ENCODE results near the gene TBX15.

DNA sequence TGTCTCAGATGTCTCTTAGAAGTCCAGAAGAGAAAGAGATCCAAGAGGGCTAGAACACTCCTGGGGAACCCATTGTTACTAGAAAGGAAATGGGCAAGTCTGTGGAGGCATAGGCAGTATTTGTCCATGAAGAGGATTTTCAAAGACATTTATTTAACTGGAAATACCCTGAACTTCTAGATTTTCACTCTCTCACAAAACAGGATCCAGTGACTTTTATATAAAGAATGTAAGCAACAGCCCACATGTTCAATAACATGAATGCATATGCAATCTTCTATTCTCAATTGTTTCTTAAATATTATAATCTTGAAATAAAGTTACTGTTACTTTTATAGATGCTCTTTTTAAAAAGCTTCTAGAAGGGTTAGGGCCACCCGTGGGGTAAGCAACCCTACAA is 53.4 kb downstream of the TBX15 start:
- TF ChIP-seq, protein P1, sequence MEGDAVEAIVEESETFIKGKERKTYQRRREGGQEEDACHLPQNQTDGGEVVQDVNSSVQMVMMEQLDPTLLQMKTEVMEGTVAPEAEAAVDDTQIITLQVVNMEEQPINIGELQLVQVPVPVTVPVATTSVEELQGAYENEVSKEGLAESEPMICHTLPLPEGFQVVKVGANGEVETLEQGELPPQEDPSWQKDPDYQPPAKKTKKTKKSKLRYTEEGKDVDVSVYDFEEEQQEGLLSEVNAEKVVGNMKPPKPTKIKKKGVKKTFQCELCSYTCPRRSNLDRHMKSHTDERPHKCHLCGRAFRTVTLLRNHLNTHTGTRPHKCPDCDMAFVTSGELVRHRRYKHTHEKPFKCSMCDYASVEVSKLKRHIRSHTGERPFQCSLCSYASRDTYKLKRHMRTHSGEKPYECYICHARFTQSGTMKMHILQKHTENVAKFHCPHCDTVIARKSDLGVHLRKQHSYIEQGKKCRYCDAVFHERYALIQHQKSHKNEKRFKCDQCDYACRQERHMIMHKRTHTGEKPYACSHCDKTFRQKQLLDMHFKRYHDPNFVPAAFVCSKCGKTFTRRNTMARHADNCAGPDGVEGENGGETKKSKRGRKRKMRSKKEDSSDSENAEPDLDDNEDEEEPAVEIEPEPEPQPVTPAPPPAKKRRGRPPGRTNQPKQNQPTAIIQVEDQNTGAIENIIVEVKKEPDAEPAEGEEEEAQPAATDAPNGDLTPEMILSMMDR (IDR thresholded peaks at IDR 0.05): no peak
- TF ChIP-seq POLR2A (IDR thresholded peaks at IDR 0.05): no peak
